GM12873 (cell line): ENCODE data around the gene DRGX.

ENCODE experiments used
- CTCF ChIP-seq: IDR thresholded peaks from 2 replicates; pipeline ENCODE4 v1.5.1; 2012; ENCODE audit warnings: low read depth, mild to moderate bottlenecking, moderate library complexity, low read length, control low read depth; ENCODE audit not compliant: insufficient read depth; ENCODE audit errors: missing control alignments

The DRGX gene

GRCh38 chr10:49353026-49353894 is 42.6 kb downstream of the DRGX start:
- no peak for TF ChIP-seq CTCF

- no peak for TF ChIP-seq CTCF
Measured at GRCh38 chr10:49352323-49352722, 43.6 kb downstream of the DRGX start.

GRCh38 chr10:49351669-49352068 is 44.2 kb downstream of the DRGX start:
- no peak for TF ChIP-seq CTCF

GRCh38 chr10:49350846-49351532 is 44.9 kb downstream of the DRGX start:
- TF ChIP-seq CTCF = no peak

GRCh38 chr10:49350138-49350537 is 45.8 kb downstream of the DRGX start:
- no peak for TF ChIP-seq CTCF

- TF ChIP-seq CTCF = no peak
Measured at GRCh38 chr10:49349390-49349789, 46.5 kb downstream of the DRGX start.

- TF ChIP-seq CTCF = no peak
Measured at GRCh38 chr10:49348593-49348992, 47.3 kb downstream of the DRGX start.
